H1 (cell line): ENCODE measurements around the gene TMEM63A.

Experiments
- CHD2 ChIP-seq: IDR thresholded peaks from 2 replicates; pipeline ENCODE4 v1.6.1; 2012; ENCODE audit warnings: low read length, improper control_type of control experiment
- EGR1 ChIP-seq: IDR thresholded peaks from 2 replicates; pipeline ENCODE4 v1.6.1; 2011; ENCODE audit warnings: low read depth, low read length, borderline replicate concordance
- POLR2A ChIP-seq, 2 experiments: IDR thresholded peaks; 1 replicate in 1 of 2; 2 replicates in 1 of 2; pipeline ENCODE4 v1.6.1; 2011; ENCODE audit warnings: low read depth in 2 of 2, low read length in 2 of 2, mild to moderate bottlenecking in 2 of 2; ENCODE audit errors: control extremely low read depth in 1 of 2
- POLR2AphosphoS5 ChIP-seq: IDR thresholded peaks from 2 replicates; pipeline ENCODE4 v1.6.1; 2011; ENCODE audit warnings: low read depth, low read length
- RXRA ChIP-seq: IDR thresholded peaks from 2 replicates; pipeline ENCODE4 v1.6.1; 2011; ENCODE audit warnings: low read depth, mild to moderate bottlenecking, low read length, moderate library complexity; ENCODE audit not compliant: insufficient read depth
- SIN3A ChIP-seq, 2 experiments: IDR thresholded peaks in 1 of 2; conservative IDR thresholded peaks in 1 of 2; 2 replicates each; pipeline ENCODE4 v1.6.1; 2011 to 2012; ENCODE audit warnings: low read length in 2 of 2, improper control_type of control experiment in 1 of 2, low read depth in 1 of 2, mild to moderate bottlenecking in 1 of 2
- TAF1 ChIP-seq: IDR thresholded peaks from 2 replicates; pipeline ENCODE4 v1.6.1; 2011; ENCODE audit warnings: mild to moderate bottlenecking, low read depth, low read length
- TF ChIP-seq, protein P1 (sequence below), 3 experiments: IDR thresholded peaks; 1 replicate in 2 of 3; 2 replicates in 1 of 3; pipeline versions ENCODE4 v1.5.1 to v1.6.1; 2011; ENCODE audit warnings: low read length in 3 of 3, mild to moderate bottlenecking in 3 of 3, inconsistent platforms in 2 of 3, low read depth in 1 of 3, moderate library complexity in 1 of 3; ENCODE audit not compliant: insufficient read depth in 1 of 3; ENCODE audit errors: control extremely low read depth in 1 of 3

DNA sequence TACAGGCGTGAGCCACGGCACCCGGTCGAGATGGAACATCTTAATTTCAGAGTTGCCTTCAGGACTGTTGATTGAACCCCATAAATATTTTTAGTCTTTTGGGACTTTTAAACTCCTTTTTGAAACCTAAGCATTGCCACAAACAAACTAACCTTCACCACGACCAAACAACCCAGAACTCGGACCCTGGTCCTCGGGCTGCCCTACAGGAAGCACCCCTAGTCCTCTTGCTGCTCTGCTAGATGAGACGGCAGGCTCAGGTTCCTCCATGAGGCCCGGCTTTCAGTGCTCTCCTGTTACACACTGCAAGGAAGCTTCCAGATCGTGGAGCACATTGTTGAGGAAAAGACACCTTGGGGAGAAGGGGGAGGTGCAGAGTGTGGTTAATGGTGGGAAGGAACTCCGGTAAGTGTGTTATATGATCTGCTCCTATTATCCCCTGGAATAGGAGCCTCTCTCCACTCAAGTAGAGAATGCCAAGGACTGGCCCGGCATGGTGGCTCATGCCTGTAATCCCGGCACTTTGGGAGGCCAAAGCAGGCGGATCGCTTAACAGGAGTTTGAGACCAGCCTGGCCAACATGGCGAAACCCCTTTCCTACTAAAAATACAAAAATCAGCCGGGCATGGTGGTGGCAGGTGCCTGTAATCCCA lies 66.5 kb downstream of the TMEM63A start:
- no peak for TF ChIP-seq POLR2AphosphoS5
- TF ChIP-seq, protein P1, sequence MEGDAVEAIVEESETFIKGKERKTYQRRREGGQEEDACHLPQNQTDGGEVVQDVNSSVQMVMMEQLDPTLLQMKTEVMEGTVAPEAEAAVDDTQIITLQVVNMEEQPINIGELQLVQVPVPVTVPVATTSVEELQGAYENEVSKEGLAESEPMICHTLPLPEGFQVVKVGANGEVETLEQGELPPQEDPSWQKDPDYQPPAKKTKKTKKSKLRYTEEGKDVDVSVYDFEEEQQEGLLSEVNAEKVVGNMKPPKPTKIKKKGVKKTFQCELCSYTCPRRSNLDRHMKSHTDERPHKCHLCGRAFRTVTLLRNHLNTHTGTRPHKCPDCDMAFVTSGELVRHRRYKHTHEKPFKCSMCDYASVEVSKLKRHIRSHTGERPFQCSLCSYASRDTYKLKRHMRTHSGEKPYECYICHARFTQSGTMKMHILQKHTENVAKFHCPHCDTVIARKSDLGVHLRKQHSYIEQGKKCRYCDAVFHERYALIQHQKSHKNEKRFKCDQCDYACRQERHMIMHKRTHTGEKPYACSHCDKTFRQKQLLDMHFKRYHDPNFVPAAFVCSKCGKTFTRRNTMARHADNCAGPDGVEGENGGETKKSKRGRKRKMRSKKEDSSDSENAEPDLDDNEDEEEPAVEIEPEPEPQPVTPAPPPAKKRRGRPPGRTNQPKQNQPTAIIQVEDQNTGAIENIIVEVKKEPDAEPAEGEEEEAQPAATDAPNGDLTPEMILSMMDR (IDR thresholded peaks at IDR 0.05; ENCODE audit: control extremely low read depth in 1 of 3, insufficient read depth in 1 of 3, low read depth in 1 of 3, low read length in 3 of 3): no peak
- TF ChIP-seq CHD2: no peak
- TF ChIP-seq SIN3A (conservative IDR thresholded peaks at IDR 0.05 in 1 of 2, IDR thresholded peaks at IDR 0.05 in 1 of 2; ENCODE audit: low read depth in 1 of 2, low read length in 2 of 2): no peak
- no peak for TF ChIP-seq RXRA
- no peak for TF ChIP-seq EGR1
- TF ChIP-seq POLR2A (IDR thresholded peaks at IDR 0.05; ENCODE audit: control extremely low read depth in 1 of 2, low read depth in 2 of 2, low read length in 2 of 2): no peak
- no peak for TF ChIP-seq TAF1
